HG02981 (cell line): ENCODE data around the gene SLAIN2.
A peak's percentile ranks its signal among the peaks of the same experiment; 100 is the strongest.
"Not testable (repeated sequence)": the region's sequence is repeated elsewhere in the genome, so short reads cannot be mapped to it uniquely, and the experiment has no call there.

Experiments
- ATAC-seq: cut with Tn5 transposase; IDR thresholded peaks from one replicate; pipeline ENCODE4 v1.9.1; 2021; ENCODE audit warnings: mild to moderate bottlenecking, moderate library complexity; ENCODE audit not compliant: unreplicated experiment

SLAIN2 gene

GRCh38 chr4:48432017-48432416 lies 90.7 kb downstream of the SLAIN2 start:
- ATAC-seq: no peak

GRCh38 chr4:48436318-48436717 lies 95.0 kb downstream of the SLAIN2 start:
- ATAC-seq: no peak

GRCh38 chr4:48439988-48440387 lies 98.7 kb downstream of the SLAIN2 start:
- no peak for ATAC-seq

- ATAC-seq: not testable (repeated sequence)
Observed at GRCh38 chr4:48440914-48441313, 99.6 kb downstream of the SLAIN2 start.

- no peak for ATAC-seq
Observed at GRCh38 chr4:48445704-48446103, 104.4 kb downstream of the SLAIN2 start.

GRCh38 chr4:48446642-48447041 lies 105.3 kb downstream of the SLAIN2 start:
- ATAC-seq: no peak

- ATAC-seq: no peak
Observed at GRCh38 chr4:48449151-48449550, 107.8 kb downstream of the SLAIN2 start.

- ATAC-seq: no peak
Observed at GRCh38 chr4:48450740-48451139, 109.4 kb downstream of the SLAIN2 start.

- ATAC-seq: peak; percentile 60
Observed at GRCh38 chr4:48451656-48452055, 110.3 kb downstream of the SLAIN2 start.

- no peak for ATAC-seq
Observed at GRCh38 chr4:48454591-48454990, 113.3 kb downstream of the SLAIN2 start.

GRCh38 chr4:48461000-48461399 lies 119.7 kb downstream of the SLAIN2 start:
- ATAC-seq: no peak

- no peak for ATAC-seq
Observed at GRCh38 chr4:48462363-48462762, 121.0 kb downstream of the SLAIN2 start.

GRCh38 chr4:48467442-48467841 lies 126.1 kb downstream of the SLAIN2 start:
- no peak for ATAC-seq

- ATAC-seq: no peak
Observed at GRCh38 chr4:48467891-48468290, 126.6 kb downstream of the SLAIN2 start.

- ATAC-seq: no peak
Observed at GRCh38 chr4:48470137-48470536, 128.8 kb downstream of the SLAIN2 start.

- no peak for ATAC-seq
Observed at GRCh38 chr4:48470570-48470969, 129.2 kb downstream of the SLAIN2 start.

GRCh38 chr4:48472794-48473193 lies 131.5 kb downstream of the SLAIN2 start:
- ATAC-seq: no peak

GRCh38 chr4:48475770-48476169 lies 134.4 kb downstream of the SLAIN2 start:
- ATAC-seq: no peak
